ENCODE measurements around the gene ZMYM4.
"Not testable (repeated sequence)": the region's sequence is repeated elsewhere in the genome, so short reads cannot be mapped to it uniquely, and the experiment has no call there.

ZMYM4 gene

DNA sequence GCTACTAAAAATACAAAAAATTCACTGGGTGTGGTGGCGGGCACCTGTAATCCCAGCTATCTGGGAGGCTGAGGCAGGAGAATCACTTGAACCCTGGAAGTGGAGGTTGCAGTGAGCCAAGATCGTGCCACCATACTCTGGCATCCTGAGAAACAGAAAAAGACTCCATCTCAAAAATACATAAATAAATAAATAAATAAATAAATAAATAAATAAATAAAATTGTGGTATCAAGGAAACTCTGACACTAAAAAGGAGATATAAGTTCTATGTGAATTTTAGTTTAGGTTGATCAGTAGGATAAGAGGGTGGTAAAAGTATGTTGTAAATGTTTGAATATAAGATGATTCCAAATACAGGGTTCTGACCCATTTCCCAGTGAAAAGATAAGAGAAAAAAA, 63.1 kb downstream of the ZMYM4 start:
- DNase-seq = not testable (repeated sequence)

DNA sequence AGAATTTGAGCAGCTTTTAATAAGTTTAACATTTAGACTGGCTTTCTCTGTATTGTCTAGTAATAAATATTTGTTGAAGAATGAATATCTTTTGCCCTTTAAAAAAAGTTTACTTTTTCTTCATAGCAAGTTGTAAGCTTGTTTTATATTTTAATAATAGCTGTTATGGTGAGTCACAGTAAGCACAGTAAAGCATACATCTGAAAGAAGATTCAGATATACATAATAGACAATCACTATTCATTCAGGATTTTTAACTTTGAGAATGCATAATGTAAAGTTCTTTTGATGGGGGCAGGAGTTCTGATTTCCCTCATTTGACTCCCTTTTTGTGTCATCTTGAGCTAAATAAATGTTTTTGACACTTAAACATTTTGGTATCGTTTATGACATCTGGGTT, 66.0 kb downstream of the ZMYM4 start:
- no peak for DNase-seq

DNA sequence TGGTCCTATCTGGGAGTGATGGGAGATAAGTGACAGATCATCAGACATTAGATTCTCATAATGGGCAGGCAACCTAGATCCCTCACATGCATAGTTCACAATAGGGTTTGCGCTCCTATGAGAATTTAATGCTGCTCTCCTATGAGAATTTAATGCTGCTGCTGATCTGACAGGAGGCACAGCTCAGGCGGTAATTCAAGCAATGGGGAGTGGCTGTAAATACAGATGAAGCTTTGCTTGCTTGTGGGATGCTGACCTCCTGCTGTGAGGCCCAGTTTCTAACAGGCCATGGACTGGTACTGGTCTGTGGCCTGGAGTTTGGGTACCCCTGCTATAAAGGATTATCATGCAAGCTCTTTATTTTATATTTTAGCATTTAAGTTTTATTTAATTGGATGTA, 72.0 kb downstream of the ZMYM4 start:
- DNase-seq = no peak

DNA sequence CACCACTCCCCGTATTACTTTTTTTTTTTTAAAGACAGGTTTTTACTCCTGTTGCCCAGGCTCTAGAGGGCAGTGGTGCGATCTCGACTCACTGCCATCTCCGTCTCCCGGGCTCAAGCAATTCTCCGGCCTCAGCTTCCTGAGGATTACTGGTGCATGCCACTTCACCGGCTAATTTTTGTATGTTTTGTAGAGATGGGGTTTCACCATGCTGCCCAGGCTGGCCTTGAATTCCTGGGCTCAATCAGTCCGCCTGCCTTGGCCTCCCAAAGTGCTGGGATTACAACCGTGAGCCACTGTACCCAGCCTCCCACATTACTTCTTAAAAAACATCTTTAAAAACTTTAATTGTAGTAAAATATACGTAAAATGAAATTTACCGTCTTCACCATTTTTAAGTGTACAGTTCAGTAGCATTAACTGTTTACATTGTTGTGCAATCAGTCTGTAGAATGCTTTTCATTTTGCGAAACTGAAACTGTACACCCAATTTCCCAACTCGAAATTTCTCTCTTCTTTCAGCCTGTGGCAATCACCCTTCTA, 77.0 kb downstream of the ZMYM4 start:
- no peak for DNase-seq

DNA sequence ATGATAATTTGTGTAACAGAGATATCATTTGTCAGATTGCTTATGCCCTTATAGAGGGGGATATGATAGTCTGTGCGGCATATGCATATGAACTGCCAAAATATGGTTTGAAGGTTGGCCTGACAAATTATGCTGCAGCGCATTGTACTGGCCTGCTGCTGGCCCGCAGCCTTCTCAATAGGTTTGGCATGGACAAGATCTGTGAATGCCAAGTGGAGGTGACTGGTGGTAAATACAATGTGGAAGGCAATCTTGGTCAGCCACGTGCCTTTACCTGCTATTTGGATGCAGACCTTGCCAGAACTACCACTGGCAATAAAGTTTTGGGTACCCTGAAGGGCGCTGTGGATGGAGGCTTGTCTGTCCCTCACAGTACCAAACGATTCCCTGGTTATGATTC, 82.4 kb downstream of the ZMYM4 start:
- no peak for DNase-seq

DNA sequence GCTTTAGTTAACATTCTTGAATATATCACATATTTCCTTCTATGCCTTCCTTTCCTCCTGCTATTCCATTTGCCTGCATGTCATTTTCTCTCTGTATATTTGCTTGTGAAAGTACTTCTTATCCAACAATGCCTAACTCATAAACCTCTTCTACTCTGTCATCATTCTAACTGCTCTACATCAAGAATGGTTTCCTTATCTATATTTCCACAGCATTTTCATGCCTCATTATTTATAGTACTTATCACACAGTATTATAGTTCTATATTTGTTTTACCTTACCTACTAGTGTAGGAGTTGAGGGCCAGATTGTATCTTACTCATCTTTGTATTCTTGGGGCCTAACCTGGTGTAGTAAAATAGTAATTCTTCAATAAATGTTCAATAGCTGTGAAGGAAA, 91.5 kb downstream of the ZMYM4 start:
- no peak for DNase-seq

DNA sequence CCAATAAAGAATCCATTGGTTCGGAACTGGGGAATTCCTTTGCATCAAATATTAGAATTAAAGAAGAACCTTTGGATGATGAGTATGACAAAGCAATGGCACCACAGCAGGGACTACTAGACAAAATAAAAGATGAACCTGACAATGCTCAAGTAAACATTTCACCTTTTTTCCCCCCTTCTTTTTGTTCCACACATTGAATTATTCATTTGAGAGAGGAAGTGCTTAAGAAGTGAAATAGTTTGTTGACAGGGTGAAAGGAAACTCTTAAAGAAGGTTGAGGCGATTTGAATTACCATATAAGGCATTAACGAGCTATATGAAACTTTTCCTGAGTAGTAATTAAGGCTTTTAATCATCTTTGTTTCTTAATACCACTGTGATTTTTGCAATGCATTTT, 93.1 kb downstream of the ZMYM4 start:
- DNase-seq = no peak

DNA sequence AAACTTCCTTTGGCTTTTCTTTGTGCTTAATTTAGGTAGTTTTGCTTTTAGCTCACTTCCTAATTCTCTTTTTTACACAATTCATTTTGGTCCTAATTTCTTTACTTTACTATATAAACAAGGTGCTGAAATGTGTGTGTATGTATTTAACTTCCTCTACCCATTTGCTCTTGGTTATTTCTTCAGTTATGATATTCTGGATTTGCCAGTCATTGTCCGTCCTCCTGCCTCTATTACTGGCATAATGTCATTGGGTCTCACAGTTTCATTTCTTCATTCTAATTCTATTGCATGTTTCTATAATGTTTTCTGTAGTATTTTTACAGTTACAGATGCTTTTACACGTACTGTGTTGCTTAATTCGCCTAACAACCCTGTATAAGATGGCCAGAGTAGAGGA, 96.2 kb downstream of the ZMYM4 start:
- no peak for DNase-seq

DNA sequence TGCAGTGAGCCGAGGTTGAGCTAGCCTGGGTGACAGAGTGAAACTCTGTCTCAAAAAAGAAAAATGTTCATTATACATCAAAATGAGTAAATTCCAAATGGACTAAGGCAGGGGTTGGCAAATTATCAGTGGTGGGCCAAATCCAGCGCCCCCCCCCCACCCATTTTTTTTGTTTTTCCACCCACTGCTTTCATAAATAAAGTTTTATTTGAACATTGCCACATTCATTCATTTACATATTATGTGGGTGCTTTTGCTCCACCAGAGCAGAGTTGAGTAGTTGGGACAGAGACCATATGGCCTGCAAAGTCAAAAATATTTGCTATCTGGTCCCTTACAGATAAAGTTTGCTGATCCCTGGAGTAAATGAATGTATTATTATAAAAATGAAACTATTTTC, 99.4 kb downstream of the ZMYM4 start:
- no peak for DNase-seq

DNA sequence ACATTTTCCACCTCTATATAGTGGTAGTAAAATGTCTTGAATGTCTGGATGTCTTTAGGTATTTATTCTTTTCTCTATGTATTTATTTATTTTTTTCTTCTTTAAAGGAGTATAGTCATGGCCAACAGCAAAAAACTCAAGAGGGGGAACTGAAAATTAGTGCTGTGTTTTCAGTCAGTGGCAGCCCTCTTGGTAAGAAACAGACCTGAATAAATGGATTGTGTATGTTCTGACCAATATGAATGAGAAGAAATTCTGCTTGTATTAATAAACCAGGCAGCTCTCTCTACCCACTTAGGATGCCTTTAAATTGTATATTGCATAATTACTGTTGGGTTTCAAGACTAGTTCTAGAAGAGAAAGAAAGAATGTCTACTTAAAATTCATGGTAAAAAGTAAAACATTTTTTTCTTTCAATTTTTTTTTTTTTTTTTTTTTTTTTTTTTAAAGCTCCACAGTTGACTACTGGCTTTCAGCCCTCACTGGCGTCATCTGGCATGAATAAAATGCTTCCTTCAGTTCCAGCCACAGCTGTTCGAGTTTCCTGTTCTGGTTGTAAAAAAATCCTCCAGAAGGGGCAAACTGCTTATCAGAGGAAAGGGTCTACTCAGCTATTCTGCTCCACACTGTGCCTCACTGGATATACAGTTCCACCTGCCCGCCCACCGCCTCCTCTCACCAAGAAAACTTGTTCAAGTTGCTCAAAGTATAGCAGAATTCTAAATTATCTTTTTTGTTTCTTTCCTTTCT, 101.6 kb downstream of the ZMYM4 start:
- DNase-seq = no peak

DNA sequence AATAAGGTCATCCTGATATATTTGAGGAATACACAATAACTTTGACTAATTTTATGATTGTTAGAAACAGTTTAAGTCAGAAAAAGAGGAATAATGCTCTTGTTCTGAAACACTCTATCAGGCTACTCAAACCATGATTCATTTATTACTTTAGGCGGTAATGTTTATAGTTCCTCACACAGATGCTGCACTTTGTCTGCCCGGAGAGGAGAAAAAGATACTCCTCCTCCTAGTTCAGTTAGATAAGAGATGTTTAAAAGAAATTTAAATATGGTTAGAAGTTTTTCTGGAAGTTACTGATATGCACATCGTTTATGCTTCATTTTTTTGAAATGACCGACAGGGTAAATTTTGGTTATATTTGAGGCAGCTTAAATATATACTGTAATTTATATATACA, 103.0 kb downstream of the ZMYM4 start:
- DNase-seq = no peak

DNA sequence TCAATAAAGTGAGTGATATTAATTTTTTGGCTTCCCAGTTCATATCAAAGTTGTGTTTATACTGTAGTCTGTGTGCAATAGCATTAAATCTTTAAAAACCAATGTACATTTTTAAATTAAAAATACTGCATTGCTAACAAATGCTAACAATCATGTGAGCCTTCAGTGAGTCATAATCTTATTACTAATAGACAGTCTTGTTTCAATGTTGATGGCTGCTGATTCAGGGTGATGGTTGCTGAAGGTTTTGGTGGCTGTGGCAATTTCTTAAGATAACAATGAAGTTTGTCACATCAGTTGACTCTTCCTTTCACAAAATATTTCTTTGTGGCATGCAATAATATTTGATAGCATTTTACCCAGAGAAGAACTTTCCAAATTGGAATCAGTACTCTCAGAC, 109.0 kb downstream of the ZMYM4 start:
- no peak for DNase-seq

DNA sequence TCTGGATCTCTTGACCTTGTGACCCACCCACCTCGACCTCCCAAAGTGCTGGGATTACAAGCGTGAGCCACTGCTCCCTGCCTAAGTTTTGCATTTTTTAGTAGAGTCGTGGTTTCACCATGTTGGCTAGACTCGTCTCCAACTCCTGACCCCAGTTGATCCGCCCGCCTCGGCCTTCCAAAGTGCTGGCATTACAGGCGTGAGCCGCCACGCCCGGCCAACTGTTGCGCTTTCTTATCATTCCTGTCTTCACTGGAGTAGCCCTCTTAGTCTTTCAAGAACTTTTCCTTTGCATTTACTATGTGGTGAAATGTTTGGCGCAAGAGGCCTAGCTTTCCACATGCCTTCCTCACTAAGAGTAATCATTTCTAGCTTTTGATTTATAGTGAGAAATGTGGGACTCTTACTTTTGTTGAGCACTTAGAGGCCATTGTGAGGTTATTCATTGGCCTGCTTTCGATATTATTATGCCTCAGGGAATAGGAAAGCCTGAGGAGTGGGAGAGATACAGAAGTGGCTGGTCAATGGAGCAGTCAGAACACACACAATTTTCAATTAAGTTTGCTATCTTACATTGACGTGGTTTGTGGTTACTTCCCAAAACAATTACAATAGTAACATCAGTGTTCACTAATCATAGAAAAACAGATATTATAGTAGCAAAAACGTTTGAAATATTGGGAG, 111.0 kb downstream of the ZMYM4 start:
- DNase-seq = no peak

DNA sequence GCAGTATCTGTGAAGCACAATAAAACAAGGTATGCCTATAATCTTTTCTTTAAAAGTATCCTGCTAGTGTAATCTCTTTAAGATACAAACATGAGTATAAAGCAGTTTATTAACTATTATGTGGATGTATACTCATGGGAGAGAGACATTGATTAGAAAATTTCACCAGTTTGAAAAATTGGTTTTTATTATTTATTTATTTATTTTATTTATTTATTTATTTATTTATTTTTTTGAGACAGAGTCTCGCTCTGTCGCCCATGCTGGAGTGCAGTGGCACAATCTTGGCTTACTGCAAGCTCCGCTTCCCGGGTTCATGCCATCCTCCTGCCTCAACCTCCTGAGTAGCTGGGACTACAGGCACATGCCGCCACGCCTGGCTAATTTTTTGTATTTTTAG, 111.6 kb downstream of the ZMYM4 start:
- DNase-seq = not testable (repeated sequence)

DNA sequence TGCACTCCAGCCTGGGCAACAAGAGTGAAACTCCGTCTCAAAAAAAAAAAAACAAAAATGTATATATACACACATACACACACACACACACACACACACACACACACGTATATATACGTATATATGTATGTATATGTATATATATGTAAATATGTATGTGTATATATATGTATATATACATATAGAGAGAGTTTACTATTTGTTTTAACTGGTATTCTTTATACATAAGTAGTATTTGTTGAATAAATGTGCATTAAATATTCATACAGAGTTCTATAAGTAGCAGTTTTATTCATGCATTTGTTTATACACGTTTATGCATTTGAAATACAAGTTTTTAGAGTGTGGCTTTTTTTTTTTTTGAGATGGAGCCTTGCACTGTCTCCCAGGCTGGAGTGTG, 113.6 kb downstream of the ZMYM4 start:
- no peak for DNase-seq

DNA sequence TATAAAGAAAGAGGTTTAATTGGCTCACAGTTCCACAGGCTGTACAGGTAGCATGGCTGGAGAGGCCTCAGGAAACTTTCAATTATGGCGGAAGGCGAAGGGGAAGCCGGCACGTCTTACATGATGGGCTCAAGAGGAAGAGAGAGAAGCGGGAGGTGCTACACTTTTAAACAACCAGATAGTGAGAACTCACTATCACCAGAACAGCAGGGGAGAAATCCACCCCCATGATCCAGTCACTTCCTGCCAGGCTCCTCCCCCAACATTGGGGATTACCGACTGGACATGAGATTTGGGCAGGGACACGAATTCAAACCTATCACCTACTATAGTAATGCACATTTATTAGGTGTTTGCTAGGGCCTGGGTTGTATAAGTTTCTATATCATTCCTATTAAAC, 117.8 kb downstream of the ZMYM4 start:
- no peak for DNase-seq

DNA sequence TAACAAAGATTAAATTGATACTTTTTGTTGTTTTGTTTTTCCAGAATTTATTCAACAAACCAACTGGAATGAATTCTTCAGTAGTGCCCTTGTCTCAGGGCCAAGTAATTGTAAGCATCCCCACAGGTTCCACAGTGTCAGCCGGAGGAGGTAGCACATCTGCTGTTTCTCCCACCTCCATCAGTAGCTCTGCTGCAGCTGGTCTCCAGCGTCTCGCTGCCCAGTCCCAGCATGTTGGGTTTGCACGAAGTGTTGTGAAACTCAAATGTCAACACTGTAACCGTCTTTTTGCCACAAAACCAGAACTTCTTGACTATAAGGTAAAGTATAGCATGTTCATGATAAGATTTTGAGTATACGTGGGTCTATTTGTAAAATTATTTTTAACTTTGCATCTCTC, 118.5 kb downstream of the ZMYM4 start:
- no peak for DNase-seq

DNA sequence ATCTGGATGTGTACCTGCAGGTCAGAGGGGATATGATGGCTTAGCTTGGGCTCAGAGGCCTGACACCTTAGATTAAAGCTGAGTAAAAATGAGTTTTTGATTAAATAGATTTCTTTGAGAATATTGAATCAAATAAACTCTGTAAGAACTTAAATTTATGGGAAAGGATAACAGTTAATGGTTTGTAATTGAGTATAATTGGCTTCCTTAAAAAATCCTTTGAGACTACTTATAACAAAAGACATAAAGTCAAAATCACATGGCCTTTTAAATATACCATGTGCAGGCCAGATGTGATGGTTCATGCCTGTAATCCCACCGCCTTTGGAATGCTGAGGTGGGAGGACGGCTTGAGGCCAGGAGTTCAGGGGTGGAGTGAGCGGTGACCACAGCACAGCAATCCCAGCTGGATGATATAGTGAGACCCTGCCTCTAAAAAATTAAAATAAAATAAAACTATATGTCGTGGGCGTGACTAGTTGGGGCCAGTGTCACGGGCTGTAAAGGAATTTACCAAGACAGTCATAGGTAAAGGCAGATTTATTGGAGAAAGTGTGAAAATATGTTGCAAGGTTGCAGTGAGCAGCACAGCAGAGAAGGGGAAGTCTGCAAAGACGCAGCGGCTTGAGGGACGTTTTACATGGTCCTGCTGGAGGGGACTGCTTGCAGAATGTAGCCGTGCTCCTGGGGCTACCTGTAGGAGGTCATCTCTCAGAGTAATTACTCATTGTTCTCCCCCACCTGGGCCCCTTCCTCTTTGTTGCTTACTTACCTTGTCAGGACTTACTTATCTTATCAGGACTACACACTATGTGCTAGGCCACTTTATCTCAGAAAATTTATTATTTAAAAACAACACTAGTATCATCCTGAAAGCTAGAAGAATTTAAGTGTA, 122.3 kb downstream of the ZMYM4 start:
- no peak for DNase-seq

DNA sequence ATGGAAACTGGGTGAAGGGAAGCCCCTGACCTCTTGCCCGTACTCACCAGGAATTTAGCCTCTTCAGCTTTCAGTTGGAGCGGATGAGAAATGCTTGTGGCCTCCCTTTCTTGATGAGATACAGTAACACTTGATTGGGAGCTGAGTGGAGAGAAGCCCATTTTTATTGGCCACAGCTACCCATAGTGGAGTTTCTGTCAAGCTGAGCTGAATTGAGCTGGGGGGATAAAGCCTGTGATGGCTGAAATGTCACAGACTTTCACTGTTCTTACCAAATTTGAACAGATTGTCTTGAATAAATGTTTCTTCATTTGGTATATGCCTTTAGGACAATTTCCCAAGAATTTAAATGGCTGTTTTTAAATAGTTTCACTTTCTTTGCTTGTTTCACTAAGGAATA, 125.9 kb downstream of the ZMYM4 start:
- no peak for DNase-seq

DNA sequence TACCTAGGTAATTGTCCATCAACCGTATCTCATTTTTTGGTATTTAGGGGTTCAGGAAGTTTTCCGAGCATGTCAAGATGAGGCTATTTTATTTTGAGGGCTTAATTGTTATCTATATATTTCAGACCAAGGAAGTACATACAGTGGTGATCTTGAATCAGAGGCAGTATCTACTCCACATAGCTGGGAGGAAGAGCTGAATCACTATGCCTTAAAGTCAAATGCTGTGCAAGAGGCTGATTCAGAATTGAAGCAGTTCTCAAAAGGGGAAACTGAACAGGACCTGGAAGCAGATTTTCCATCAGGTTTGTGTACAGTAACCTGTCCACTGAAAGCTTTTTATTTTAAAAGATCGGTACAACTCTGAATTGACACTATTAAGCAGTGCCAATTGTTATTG, 130.2 kb downstream of the ZMYM4 start:
- DNase-seq = no peak

DNA sequence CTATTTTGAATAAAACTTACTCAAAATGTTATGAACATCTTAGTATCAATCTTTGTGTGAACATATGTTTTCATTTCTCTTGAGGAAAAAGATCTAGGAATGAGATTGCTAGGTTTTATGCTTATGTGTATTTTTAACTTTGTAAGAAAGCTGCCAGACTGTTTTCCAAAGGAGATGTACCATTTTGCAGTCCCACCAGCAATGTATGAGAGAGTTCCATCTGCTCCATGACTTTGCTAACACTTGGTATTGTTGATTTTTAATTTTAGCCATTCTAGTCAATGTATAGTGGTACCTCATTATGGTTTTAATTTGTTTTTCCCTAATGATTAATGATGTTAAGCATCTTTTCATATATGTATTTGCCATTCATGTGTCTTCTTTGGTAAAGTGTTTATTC, 132.5 kb downstream of the ZMYM4 start:
- no peak for DNase-seq

DNA sequence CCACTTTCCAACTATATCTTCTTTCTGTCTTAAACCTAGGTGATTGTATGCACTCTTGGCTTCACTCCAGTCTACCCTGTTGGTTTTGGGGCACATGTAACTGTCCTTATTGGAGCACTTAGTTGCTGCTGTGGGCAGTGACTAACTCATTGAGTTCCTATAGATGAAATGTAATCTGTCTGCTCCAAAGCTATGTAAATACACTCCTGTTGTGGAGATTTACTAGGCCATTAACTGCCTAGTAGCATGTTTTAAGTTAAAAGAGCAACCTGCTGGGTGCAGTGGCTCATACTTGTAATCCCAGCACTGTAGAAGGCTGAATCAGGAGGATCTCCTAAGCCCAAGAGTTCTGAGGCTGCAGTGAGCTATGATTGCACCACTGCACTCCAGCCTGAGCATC, 137.6 kb downstream of the ZMYM4 start:
- no peak for DNase-seq

DNA sequence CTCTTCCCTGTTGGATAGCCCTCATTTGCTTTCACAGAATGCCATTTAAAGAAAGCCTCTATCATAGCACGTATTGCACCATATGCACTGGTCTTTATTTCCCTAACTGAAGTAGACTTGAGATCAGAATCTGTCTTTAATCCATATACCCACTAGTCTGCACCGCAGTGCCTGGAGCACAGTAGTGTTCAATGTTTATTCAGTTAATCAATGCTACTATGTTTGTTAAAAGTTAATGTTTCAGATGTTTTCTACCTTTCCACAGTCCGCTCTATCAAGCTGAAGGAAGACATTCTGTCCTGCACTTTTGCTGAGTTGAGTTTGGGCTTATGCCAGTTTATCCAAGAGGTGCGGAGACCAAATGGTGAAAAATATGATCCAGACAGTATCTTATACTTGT, 139.2 kb downstream of the ZMYM4 start:
- no peak for DNase-seq

DNA sequence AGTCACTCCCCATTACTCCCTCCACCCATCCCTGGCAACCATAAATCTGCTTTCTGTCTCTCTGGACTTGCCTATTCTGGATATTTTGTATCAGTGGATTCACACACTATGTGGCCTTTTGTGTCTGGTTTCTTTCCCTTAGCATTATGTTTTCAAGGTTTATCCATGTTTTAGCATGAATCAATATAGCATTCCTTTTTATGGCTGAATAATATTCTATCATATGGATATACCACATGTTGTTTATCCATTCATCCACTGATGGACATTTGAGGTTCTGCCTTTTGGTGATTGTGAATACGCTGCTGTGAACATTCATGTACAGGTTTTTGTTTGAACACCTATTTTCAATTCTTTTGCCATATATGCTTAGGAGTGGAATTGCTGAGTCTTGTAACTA, 140.4 kb downstream of the ZMYM4 start:
- no peak for DNase-seq

Data from activated effector memory CD4-positive, alpha-beta T cell treated with Interleukin-2 at 50 U/mL for 16 hours (primary cell).